ENCODE data around the gene WEE1. TPM values are rescaled to one million over a fixed set of nuclear protein-coding genes. Genes with fewer than 3 reads are reported as not detected.

Gene WEE1
- total and polyA plus RNA-seq, 7 donors: 4.2 to 58.6 (median 8.2) TPM

GRCh38 chr11:9528136-9528501 is 45.4 kb upstream of the WEE1 start:
- Histone ChIP-seq H3K9me3 (no peaks in the 10 kb centered on the region), H3K27ac (no peak overlapping the region), H3K36me3 (ENCODE audit: insufficient read depth in 1 of 2, low read depth in 1 of 2) (peaks cover 6 to 44% of the 10 kb centered on the region in 2 donors), H3K4me3 (no peak overlapping the region), H3K27me3 (ENCODE audit: insufficient read depth in 3 of 3, low read length in 2 of 3) (no peaks in the 10 kb centered on the region), H3K4me1 (no peaks in the 10 kb centered on the region)
- WGBS, 3 donors: 95 to 98% (median 96%) methylated on average over 1 of the region's 1 CpG
- DNase-seq: no peak
- no peak for TF ChIP-seq CTCF (IDR thresholded peaks at IDR 0.05)
- ATAC-seq: no peak
- intact Hi-C loops (cut with DNase I): no loop called here

GRCh38 chr11:9528573-9529333 is 44.7 kb upstream of the WEE1 start:
- H3K27me3 ChIP-seq (ENCODE audit: insufficient read depth in 3 of 3, low read length in 2 of 3): no peaks in the 10 kb centered on the region
- H3K9me3 ChIP-seq: no peaks in the 10 kb centered on the region
- no peak overlapping the region for H3K4me3 ChIP-seq
- H3K27ac ChIP-seq: no peak overlapping the region
- intact Hi-C loops (cut with DNase I): no loop called here
- WGBS, 3 donors: 67 to 78% (median 67%) methylated on average over 12 of the region's 12 CpGs
- DNase-seq (no peak), ATAC-seq (no peak)
- peaks cover 6 to 44% of the 10 kb centered on the region in 2 donors for H3K36me3 ChIP-seq (ENCODE audit: insufficient read depth in 1 of 2, low read depth in 1 of 2)
- no peaks in the 10 kb centered on the region for H3K4me1 ChIP-seq
- TF ChIP-seq CTCF (IDR thresholded peaks at IDR 0.05): no peak

GRCh38 chr11:9529334-9529650 is 44.2 kb upstream of the WEE1 start:
- 69 to 92% (median 77%) methylated on average over 2 to 3 of the region's 3 CpGs for WGBS, 3 donors
- H3K27me3 ChIP-seq (ENCODE audit: insufficient read depth in 3 of 3, low read length in 2 of 3): no peaks in the 10 kb centered on the region
- H3K36me3 ChIP-seq (ENCODE audit: insufficient read depth in 1 of 2, low read depth in 1 of 2): peaks cover 6 to 44% of the 10 kb centered on the region in 2 donors
- H3K27ac ChIP-seq: no peak overlapping the region
- H3K4me1 ChIP-seq: no peaks in the 10 kb centered on the region
- intact Hi-C loops (cut with DNase I): no loop called here
- H3K4me3 ChIP-seq: no peak overlapping the region
- H3K9me3 ChIP-seq: no peaks in the 10 kb centered on the region
- no peak for TF ChIP-seq CTCF (IDR thresholded peaks at IDR 0.05)
- peak in 2 of 4 donors; percentile 33 to 40 for ATAC-seq
- peak; percentile 28 to 61 for DNase-seq

GRCh38 chr11:9530020-9530621 is 43.3 kb upstream of the WEE1 start:
- H3K27ac ChIP-seq: no peak overlapping the region
- intact Hi-C loops (cut with DNase I): loop anchor here in 1 of 2 donors (10.0 kb wide), 2 partner anchors 85 to 215 kb away; no protein-coding TSS in a partner anchor

More at GRCh38 chr11:9530020-9530621, 43.3 kb upstream of the WEE1 start:
- Histone ChIP-seq H3K27me3 (ENCODE audit: insufficient read depth in 3 of 3, low read length in 2 of 3) (no peaks in the 10 kb centered on the region), H3K4me1 (no peaks in the 10 kb centered on the region), H3K9me3 (no peaks in the 10 kb centered on the region), H3K4me3 (no peak overlapping the region), H3K36me3 (ENCODE audit: insufficient read depth in 1 of 2, low read depth in 1 of 2) (peaks cover 4 to 40% of the 10 kb centered on the region in 2 donors)
- 78 to 85% (median 80%) methylated on average over 9 of the region's 9 CpGs for WGBS, 3 donors
- TF ChIP-seq CTCF (IDR thresholded peaks at IDR 0.05): no peak
- ATAC-seq: no peak
- DNase-seq: no peak
